Bronchial epithelial cell (primary cell): ENCODE measurements around the gene GRM8. TPM values are rescaled to one million over a fixed set of nuclear protein-coding genes. Genes with fewer than 3 reads are reported as not detected.

Source experiments
- DNase-seq: peaks from one replicate; pipeline ENCODE4 v3.0.0-alpha.2; 2010; ENCODE audit warnings: low read depth
- FAIRE-seq: peaks from 2 replicates; lab custom pipeline; 2011; peaks lifted over from hg19 to GRCh38; lab: Jason Lieb, UNC
- H3K27me3 ChIP-seq: 2 replicates; pipeline ENCODE4 v1.5.1; 2011; ENCODE audit warnings: low read length; ENCODE audit not compliant: control insufficient read depth, insufficient read depth
- H3K36me3 ChIP-seq: 2 replicates; pipeline ENCODE4 v1.5.1; 2011; ENCODE audit warnings: low read length; ENCODE audit not compliant: control insufficient read depth, insufficient read depth
- H3K4me3 ChIP-seq: 2 replicates; pipeline ENCODE4 v1.5.1; 2011; ENCODE audit warnings: mild to moderate bottlenecking, low read depth, low read length, control low read depth
- total RNA-seq: library from RNA; depleted of rRNA; stranded (reverse); fragments of >200 nt; gene quantifications from 2 replicates; pipeline ENCODE4 v1.2.1, GENCODE V29; 2014
- TF ChIP-seq, protein P1 (sequence below): IDR thresholded peaks from 2 replicates; pipeline ENCODE4 v1.5.1; 2011; ENCODE audit warnings: mild to moderate bottlenecking, moderate library complexity, low read length, control low read depth, inconsistent platforms; ENCODE audit not compliant: insufficient read depth, severe bottlenecking

The GRM8 gene
- total RNA-seq, 1 donor from 2014 or later: not detected

DNA sequence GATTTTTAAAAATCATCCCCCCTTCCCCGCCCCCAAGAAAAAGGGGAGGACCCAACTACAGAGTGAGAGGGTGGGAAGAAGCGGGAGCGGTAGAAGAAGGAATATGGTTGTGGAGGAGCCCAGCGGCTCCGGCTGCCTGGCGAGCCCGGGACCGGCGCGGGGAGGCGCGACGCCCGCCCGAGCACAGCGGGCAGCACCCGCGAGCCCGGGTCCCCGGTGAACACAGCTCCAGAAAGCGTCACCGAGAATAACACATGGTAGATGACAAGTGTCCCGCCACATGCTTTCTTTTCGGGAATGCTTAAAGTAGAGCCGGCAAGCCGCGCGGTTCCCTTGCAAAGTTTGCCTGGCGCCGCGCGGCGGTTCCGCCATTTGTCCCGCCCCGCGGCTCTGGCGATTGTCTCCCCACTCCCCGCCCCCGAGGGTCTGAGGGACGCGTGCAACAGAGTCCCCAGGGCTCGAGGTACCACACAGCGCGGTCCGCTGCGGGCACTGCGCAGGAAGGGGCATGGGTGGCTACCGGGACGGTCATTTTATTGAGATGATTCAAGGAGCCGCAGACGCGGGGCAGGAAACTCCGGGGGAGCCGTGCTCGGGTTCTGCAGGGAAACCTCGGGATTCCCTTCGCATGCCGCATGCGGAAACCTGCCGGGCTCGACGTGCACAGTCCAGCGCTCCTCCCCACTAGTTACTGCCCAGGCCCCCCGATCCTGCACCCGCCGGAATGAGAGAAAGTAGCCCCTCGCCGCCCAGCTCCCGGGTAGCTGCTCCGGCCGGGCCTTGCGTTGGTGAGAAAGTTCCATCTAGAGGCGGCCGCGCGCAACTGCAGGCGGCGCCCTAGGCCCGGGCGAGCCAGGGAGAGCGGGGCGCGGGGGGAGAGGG lies 781 bp upstream of the GRM8 start:
- FAIRE-seq (no peak), DNase-seq (peak; percentile 30)
- Histone ChIP-seq H3K27me3 (peaks cover 22% of the 10 kb centered on the region), H3K36me3 (no peaks in the 10 kb centered on the region), H3K4me3 (peak overlapping the region; percentile 59)
- TF ChIP-seq, protein P1, sequence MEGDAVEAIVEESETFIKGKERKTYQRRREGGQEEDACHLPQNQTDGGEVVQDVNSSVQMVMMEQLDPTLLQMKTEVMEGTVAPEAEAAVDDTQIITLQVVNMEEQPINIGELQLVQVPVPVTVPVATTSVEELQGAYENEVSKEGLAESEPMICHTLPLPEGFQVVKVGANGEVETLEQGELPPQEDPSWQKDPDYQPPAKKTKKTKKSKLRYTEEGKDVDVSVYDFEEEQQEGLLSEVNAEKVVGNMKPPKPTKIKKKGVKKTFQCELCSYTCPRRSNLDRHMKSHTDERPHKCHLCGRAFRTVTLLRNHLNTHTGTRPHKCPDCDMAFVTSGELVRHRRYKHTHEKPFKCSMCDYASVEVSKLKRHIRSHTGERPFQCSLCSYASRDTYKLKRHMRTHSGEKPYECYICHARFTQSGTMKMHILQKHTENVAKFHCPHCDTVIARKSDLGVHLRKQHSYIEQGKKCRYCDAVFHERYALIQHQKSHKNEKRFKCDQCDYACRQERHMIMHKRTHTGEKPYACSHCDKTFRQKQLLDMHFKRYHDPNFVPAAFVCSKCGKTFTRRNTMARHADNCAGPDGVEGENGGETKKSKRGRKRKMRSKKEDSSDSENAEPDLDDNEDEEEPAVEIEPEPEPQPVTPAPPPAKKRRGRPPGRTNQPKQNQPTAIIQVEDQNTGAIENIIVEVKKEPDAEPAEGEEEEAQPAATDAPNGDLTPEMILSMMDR: peak; percentile 84

DNA sequence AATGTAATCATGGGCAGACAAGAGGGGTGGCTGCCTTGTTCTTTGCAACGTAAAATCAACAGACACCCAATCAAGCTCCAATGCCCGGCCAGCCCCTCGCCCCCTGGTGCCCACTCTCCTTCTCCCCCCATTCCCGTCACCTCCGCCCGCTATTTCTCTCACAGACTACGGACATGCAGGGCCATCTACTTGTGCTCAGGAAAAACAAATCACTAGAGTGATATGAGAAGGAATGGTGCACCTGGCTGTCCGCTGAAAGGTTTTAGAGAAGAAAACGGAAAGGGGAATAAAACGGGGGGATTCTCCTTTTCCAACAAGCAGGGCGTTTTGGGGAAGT lies 396 bp downstream of the GRM8 start:
- DNase-seq (no peak), FAIRE-seq (no peak)
- no peaks in the 10 kb centered on the region for H3K36me3 ChIP-seq
- peak overlapping the region; percentile 59 for H3K4me3 ChIP-seq
- peaks cover 22% of the 10 kb centered on the region for H3K27me3 ChIP-seq
- TF ChIP-seq, protein P1: no peak

DNA sequence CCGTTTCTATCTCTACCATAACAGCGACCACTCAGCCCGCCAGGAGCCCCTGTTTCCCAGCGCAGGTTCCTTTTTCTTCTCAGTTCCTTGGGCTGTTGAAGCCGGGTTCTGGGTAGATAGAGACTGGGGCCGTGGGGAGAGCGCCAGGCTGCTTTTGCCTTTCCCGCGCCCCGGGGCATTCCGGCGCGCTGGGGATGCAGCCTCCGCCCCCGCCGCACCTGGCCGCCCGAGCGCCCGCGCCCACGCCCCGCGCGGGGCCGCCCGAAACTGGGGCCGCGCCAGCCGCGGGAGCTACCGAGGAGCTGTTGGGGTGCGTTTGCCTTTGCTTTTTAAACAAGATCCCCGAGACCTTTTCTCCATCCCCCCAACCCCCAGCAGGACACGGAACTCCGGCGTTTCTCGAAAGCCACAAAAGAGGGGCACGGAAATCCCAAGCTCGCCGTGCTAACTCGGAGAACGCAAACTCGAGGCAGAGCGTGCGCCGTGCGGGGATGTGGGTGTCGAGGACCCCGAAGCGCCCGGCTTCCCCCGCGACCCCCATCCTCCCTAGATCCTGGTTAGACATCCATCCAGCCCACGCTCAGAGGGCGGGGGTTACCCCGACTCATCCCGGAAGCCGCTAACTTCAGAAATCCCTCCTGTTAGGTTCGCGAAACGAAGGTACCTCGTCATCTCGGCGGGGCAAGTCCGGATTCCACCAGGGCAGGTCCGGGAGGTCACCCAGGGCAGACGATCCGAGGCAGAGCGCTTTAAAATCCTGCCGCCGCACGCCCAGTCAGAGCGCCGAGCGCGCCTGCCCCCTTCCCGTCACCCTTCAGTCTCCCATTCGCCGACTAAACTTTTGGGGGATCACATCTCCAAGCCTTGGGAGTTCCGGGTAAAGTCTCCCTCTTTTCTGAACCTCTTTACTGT lies 1.0 kb downstream of the GRM8 start:
- TF ChIP-seq, protein P1: no peak
- Histone ChIP-seq H3K4me3 (peak overlapping the region; percentile 59), H3K27me3 (peaks cover 24% of the 10 kb centered on the region), H3K36me3 (no peaks in the 10 kb centered on the region)
- DNase-seq: peak; percentile 4
- no peak for FAIRE-seq

DNA sequence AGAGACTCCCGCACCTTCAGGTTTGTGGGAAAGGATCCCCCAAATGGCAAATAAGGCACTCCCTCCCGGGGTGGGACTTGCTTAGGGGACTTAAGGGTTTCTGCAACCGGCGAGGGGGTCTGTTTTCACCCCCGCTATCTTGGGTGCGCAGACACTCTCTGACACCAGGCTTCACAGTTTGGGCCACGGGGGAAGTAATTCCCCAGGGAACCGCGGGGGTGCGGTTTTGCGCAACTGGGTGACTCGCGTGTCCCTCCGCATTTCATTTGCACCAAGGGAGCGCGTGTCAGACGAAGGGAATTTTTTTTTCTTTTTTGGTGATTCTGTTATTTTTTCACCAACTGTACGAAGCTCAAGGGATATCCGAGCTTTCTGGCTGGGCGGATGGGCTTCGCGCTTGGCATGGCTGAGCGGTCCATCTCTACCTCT lies 1.7 kb downstream of the GRM8 start:
- Histone ChIP-seq H3K27me3 (peaks cover 24% of the 10 kb centered on the region), H3K36me3 (no peaks in the 10 kb centered on the region), H3K4me3 (no peak overlapping the region)
- DNase-seq (no peak), FAIRE-seq (no peak)
- TF ChIP-seq, protein P1: no peak

DNA sequence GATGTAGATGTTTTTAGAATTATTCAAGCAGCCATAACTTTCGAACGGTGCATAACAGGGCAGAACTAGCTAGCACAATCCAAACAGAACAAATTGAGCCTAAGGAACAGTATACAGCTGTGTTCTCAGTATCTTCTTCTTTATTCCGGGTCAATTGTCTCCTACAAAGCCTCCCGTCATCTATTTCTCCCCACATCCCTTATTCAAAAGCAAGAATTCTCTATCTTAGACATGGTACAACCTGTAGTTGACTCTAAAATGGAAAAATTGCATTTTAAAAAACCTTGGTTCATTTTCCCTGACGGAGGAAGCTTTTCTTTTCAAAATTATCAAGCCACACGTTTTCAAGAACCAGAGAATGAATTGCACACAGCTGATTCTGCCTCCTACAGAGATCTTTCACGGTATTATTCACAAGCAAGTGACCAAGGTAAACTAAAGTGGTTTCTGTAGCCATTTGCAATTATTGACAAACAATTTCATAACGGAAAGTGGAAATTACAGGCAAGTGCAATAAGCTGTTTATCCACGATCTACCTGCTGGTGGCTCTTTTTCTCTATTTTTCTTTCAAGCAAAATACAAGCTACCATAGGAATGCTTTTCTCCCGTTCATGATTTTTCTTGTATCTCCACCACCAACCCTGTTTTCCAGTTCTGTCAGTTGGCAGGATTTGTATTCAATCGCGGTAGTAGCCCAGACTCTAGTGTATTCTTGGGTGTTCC lies 2.3 kb downstream of the GRM8 start:
- FAIRE-seq (no peak), DNase-seq (peak; percentile 23)
- Histone ChIP-seq H3K4me3 (no peak overlapping the region), H3K36me3 (no peaks in the 10 kb centered on the region), H3K27me3 (peaks cover 24% of the 10 kb centered on the region)
- TF ChIP-seq, protein P1: no peak
